ENCODE data around the gene CHMP1B.

The CHMP1B gene

DNA sequence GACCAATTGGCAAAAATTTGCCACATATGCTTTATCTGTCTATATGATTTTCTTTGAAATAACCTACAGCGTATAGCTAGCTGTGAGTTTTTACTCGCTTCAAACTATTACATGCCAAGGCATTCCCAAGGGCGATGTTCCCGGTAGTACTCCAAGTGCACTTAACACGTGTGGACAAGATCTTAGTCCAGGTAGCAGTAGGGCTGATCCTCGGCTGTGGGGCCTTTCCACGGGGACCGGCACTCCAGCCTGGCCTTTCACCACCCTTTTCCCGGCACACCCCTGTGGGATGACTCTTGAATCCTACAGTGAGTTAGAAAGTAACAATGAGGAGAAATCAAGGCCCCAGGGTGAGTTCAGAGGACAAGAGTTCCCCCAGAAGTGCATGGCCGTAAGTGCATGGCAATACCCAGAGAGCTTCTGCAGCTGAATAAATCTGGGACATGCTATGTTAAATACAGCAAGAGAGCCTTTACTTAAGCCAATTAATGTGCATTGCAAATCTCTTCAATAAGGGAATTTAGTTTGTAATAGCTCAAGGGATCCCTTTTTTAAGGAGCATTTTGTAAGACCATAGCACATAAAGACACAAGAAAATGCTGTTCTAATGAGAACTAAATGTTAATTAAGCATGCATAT lies 26.4 kb downstream of the CHMP1B start:
- H3K27ac ChIP-seq = no peak overlapping the region
- no peak for TF ChIP-seq ZFX (IDR thresholded peaks at IDR 0.05; ENCODE audit: borderline replicate concordance)
- no peak for TF ChIP-seq CTCF (IDR thresholded peaks at IDR 0.05)

GRCh38 chr18:11880586-11881304 lies 29.5 kb downstream of the CHMP1B start:
- TF ChIP-seq ZFX (IDR thresholded peaks at IDR 0.05; ENCODE audit: borderline replicate concordance) = no peak

DNA sequence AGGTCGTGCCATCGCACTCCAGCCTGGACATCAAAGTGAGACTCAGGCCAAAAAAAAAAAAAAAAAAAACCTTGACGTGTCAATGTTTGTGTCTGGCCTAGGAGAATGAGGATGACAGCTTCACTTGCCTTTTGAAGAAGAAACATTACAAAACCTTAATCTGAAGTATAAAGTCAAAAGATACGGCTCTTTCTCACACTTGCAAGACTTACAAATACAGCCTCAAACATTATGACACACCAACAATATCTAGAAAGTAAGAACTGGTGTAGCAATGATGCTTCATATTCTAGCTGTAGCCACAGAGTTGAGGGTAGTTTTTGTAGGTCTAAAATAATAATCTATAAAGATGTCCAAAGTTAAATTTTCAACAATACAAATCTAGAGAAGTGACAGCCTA lies 31.4 kb downstream of the CHMP1B start:
- TF ChIP-seq ZFX (IDR thresholded peaks at IDR 0.05; ENCODE audit: borderline replicate concordance) (no peak), CTCF (IDR thresholded peaks at IDR 0.05) (no peak)
- no peak overlapping the region for H3K27ac ChIP-seq

More at GRCh38 chr18:11880586-11881304, 29.5 kb downstream of the CHMP1B start:
- no peak overlapping the region for H3K27ac ChIP-seq

DNA sequence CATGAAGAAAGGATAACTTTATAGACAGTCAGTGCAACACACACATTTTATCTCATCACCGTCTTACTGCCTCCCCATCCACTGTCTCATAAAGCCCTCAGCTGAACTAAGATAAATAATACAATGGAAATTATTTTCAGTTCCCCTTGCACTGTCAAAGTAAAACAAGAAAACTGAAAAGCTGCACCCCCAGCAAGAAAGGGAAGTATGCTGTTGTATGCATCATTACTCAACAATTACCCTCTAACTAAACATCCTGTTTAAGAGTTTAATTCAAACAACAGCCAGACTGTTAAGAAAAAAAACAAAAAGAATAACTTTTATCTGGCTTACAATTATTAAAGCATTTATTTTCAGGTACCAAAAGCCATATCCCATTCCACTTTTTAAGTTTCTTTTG lies 31.9 kb downstream of the CHMP1B start:
- TF ChIP-seq CTCF (IDR thresholded peaks at IDR 0.05) (no peak), ZFX (IDR thresholded peaks at IDR 0.05; ENCODE audit: borderline replicate concordance) (no peak)
- H3K27ac ChIP-seq = no peak overlapping the region

DNA sequence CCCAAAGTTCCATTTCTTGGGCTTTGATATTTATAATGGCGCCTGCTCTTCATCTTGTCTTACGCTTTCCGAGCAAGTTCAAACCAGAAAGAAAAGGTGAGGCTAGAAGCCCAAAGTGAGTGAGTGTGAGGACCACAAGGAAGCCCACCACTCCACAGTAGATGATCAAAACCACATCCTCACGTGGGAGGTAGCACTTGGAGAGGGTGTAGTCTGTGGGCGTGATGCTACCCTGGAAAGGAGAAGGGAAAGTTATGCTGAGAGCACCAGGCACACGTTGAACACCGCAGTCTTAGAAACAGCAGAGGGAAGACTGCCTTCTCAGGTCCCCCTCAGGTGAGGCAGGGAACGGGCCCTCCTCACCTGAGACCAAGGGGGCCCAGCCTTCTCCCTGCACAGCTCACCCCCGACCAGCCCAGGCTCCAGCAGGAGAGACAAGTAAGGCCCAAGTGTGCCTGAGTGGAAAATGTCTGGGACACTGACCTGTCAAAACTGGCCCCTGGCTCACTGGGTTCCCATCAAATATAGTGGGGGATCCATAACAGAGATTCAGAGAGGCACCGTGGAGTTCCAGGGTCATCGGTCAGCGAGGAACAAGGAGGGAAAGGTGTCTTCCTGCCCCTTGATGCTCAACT lies 33.3 kb downstream of the CHMP1B start:
- H3K27ac ChIP-seq = no peak overlapping the region
- no peak for TF ChIP-seq CTCF (IDR thresholded peaks at IDR 0.05)
- no peak for TF ChIP-seq ZFX (IDR thresholded peaks at IDR 0.05; ENCODE audit: borderline replicate concordance)

GRCh38 chr18:11885278-11885947 lies 34.2 kb downstream of the CHMP1B start:
- no peak overlapping the region for H3K27ac ChIP-seq
- no peak for TF ChIP-seq CTCF (IDR thresholded peaks at IDR 0.05)
- no peak for TF ChIP-seq ZFX (IDR thresholded peaks at IDR 0.05; ENCODE audit: borderline replicate concordance)

DNA sequence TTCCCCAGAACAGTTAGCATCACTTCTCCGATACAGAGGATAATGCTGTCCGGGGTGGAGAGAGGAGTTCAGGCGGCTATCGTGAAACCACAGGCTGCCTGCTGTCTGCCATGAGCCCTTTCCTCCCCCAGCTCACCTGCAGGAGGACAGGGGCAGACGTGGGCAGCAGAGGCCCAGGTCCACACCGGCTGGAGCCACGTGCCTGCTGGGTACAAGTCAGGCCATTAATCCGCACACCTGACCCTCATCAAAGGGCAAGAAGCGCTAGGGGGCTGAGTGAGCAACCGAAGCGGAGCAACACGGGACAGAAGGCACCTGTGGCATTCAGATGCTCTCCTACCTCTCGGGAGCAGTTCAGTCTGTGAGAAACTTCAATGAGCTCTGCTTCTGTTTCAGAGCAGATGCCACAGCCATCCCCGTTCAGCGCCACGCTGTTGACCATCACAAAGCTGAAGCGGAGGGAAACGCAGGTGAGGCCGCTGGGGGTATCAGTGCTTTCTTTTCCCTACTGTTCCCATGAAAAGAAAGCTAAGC lies 35.4 kb downstream of the CHMP1B start:
- H3K27ac ChIP-seq = no peak overlapping the region
- TF ChIP-seq CTCF (IDR thresholded peaks at IDR 0.05) (no peak), ZFX (IDR thresholded peaks at IDR 0.05; ENCODE audit: borderline replicate concordance) (no peak)
